MM.1S (cell line): ENCODE measurements around the gene CENPU.
A peak's percentile ranks its signal among the peaks of the same experiment; 100 is the strongest.
"Not testable (repeated sequence)": the region's sequence is repeated elsewhere in the genome, so short reads cannot be mapped to it uniquely, and the experiment has no call there.

Experiments
- DNase-seq: peaks from one replicate; pipeline ENCODE4 v3.0.0-alpha.2; 2015
- H2AFZ ChIP-seq: fragments of 300-600 bp; sonication (generic); 2 replicates; pipeline ENCODE4 v1.6.0; 2016; ENCODE audit warnings: antibody characterized with exemption, low read length
- H3F3A ChIP-seq: fragments of 300-600 bp; sonication (generic); 2 replicates; pipeline ENCODE4 v1.6.1; 2016; ENCODE audit warnings: mild to moderate bottlenecking, antibody characterized with exemption, low read length, moderate library complexity, mixed read lengths; ENCODE audit not compliant: insufficient read depth
- H3K27ac ChIP-seq: fragments of 300-600 bp; sonication (generic); 2 replicates; pipeline ENCODE4 v1.5.1; 2016; ENCODE audit warnings: mild to moderate bottlenecking, low read length
- H3K27me3 ChIP-seq: fragments of 300-600 bp; sonication (generic); replicated peaks from 2 replicates; pipeline ENCODE4 v1.6.0; 2016; ENCODE audit warnings: low read length; ENCODE audit not compliant: insufficient read depth
- H3K36me3 ChIP-seq: fragments of 300-600 bp; sonication (generic); replicated peaks from 2 replicates; pipeline ENCODE4 v1.6.1; 2016; ENCODE audit warnings: mild to moderate bottlenecking, low read length, mixed read lengths; ENCODE audit not compliant: insufficient read depth
- H3K4me1 ChIP-seq: fragments of 300-600 bp; sonication (generic); 2 replicates; pipeline ENCODE4 v1.6.1; 2016; ENCODE audit warnings: low read length, mixed read lengths
- H3K4me2 ChIP-seq: fragments of 300-600 bp; sonication (generic); 2 replicates; pipeline ENCODE4 v1.6.0; 2016; ENCODE audit warnings: low read depth, low read length
- H3K4me3 ChIP-seq: fragments of 300-600 bp; sonication (generic); 2 replicates; pipeline ENCODE4 v1.5.1; 2016; ENCODE audit warnings: low read length, mixed read lengths
- H3K79me2 ChIP-seq: fragments of 300-600 bp; sonication (generic); 2 replicates; pipeline ENCODE4 v1.6.1; 2016; ENCODE audit warnings: mixed run types, low read length, mixed read lengths
- H3K9ac ChIP-seq: fragments of 300-600 bp; sonication (generic); 2 replicates; pipeline ENCODE4 v1.6.1; 2016; ENCODE audit warnings: low read length, mixed read lengths
- H3K9me2 ChIP-seq: fragments of 300-600 bp; sonication (generic); replicated peaks from 2 replicates; pipeline ENCODE4 v1.6.1; 2016; ENCODE audit warnings: mild to moderate bottlenecking, low read length, mixed read lengths; ENCODE audit not compliant: insufficient read depth
- H3K9me3 ChIP-seq: fragments of 300-600 bp; sonication (generic); replicated peaks from 2 replicates; pipeline ENCODE4 v1.6.1; 2016; ENCODE audit warnings: mild to moderate bottlenecking, low read length, mixed read lengths; ENCODE audit not compliant: insufficient read depth
- H4K20me1 ChIP-seq: fragments of 300-600 bp; sonication (generic); 2 replicates; pipeline ENCODE4 v1.6.1; 2016; ENCODE audit warnings: mild to moderate bottlenecking, low read length, moderate library complexity, mixed read lengths; ENCODE audit not compliant: insufficient read depth
- CTCF ChIP-seq: fragments of 300-600 bp; sonication (generic); IDR thresholded peaks from 2 replicates; pipeline ENCODE4 v1.5.1; 2016; ENCODE audit warnings: antibody characterized with exemption, low read length, mixed read lengths
- EZH2 ChIP-seq: fragments of 300-600 bp; sonication (generic); optimal IDR thresholded peaks from 2 replicates; pipeline ENCODE3; 2017; ENCODE audit warnings: low read depth, mild to moderate bottlenecking, antibody characterized with exemption, low read length, mixed read lengths
- EZH2phosphoT487 ChIP-seq: fragments of 300-600 bp; sonication (generic); IDR thresholded peaks from 2 replicates; pipeline ENCODE4 v1.6.1; 2018; ENCODE audit warnings: antibody characterized with exemption, low read length

Gene CENPU

GRCh38 chr4:184745831-184746795, 12.2 kb upstream of the CENPU start:
- 0 out of 2 replicates have a peak overlapping the region, but pooled peaks have one; percentile 16 for H3K4me3 ChIP-seq
- peaks cover 16% of the 10 kb centered on the region for H3K4me1 ChIP-seq

DNA sequence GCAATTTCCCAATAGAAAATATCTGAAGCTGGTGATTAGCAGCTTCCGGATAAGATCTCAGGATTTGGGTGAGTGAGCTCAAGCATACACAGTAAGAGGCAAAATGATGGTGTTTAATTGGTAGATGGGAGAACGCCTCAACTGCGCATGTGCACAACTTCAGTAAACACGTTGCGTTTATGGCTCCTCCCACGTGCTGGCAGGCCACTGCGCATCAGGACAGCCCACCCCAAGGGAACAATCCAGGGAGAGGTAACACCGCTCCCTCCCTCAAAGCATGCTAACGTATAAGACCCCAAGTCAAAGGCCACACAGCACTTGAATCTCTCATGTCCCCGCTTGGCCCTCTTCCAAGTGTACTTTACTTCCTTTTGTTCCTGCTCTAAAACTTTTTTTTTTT, 10.3 kb upstream of the CENPU start:
- Histone ChIP-seq H3K9me3 (no peaks in the 10 kb centered on the region), H3K9ac (no peak overlapping the region), H3K4me1 (peaks cover 16% of the 10 kb centered on the region), H3F3A (peaks cover 18% of the 10 kb centered on the region), H3K27me3 (no peaks in the 10 kb centered on the region), H3K4me2 (no peak overlapping the region), H4K20me1 (no peaks in the 10 kb centered on the region), H3K27ac (no peak overlapping the region), H3K4me3 (no peak overlapping the region), H3K36me3 (no peaks in the 10 kb centered on the region), H2AFZ (no peak overlapping the region), H3K9me2 (no peaks in the 10 kb centered on the region), H3K79me2 (no peaks in the 10 kb centered on the region)
- TF ChIP-seq EZH2: no peak
- TF ChIP-seq EZH2phosphoT487: no peak
- TF ChIP-seq CTCF: no peak
- DNase-seq: no peak

More at GRCh38 chr4:184745831-184746795, 12.2 kb upstream of the CENPU start:
- H2AFZ ChIP-seq: no peak overlapping the region
- no peaks in the 10 kb centered on the region for H4K20me1 ChIP-seq
- TF ChIP-seq EZH2phosphoT487 (no peak), CTCF (peak; percentile 75)
- H3K4me2 ChIP-seq: peak overlapping the region; percentile 69
- H3F3A ChIP-seq: peaks cover 18% of the 10 kb centered on the region
- no peaks in the 10 kb centered on the region for H3K36me3 ChIP-seq
- no peaks in the 10 kb centered on the region for H3K79me2 ChIP-seq
- peak; percentile 83 for DNase-seq
- peak overlapping the region; percentile 13; the same call in 1 of the 2 replicates for H3K9ac ChIP-seq
- no peaks in the 10 kb centered on the region for H3K27me3 ChIP-seq
- H3K27ac ChIP-seq: peak overlapping the region; percentile 66; the same call in 1 of the 2 replicates
- H3K9me3 ChIP-seq: no peaks in the 10 kb centered on the region
- no peaks in the 10 kb centered on the region for H3K9me2 ChIP-seq

GRCh38 chr4:184743650-184744049, 9.8 kb upstream of the CENPU start:
- no peak for DNase-seq
- H3K4me2 ChIP-seq: no peak overlapping the region

DNA sequence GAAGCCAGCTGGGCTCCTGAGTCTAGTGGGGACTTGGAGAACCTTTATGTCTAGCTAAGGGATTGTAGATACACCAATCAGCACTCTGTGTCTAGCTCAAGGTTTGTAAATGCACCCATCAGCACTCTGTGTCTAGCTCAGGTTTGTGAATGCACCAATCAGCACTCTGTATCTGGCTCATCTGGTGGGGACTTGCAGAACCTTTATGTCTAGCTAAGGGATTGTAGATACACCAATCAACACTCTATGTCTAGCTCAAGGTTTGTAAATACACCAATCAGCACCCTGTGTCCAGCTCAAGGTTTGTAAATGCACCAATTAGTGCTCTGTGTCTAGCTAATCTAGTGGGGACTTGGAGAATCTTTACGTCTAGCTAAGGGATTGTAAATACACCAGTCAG, 7.8 kb upstream of the CENPU start:
- not testable (repeated sequence) for H3K4me2 ChIP-seq, H2AFZ ChIP-seq, DNase-seq, H3K4me3 ChIP-seq, H4K20me1 ChIP-seq, H3K9me3 ChIP-seq, H3K9me2 ChIP-seq, H3K4me1 ChIP-seq, H3F3A ChIP-seq, H3K27me3 ChIP-seq, H3K36me3 ChIP-seq, H3K27ac ChIP-seq, H3K79me2 ChIP-seq, H3K9ac ChIP-seq

More at GRCh38 chr4:184743650-184744049, 9.8 kb upstream of the CENPU start:
- no peak overlapping the region for H3K9ac ChIP-seq
- H3K9me3 ChIP-seq: no peaks in the 10 kb centered on the region
- H3K79me2 ChIP-seq: no peaks in the 10 kb centered on the region
- no peak overlapping the region for H2AFZ ChIP-seq
- H3K27me3 ChIP-seq: no peaks in the 10 kb centered on the region
- H3F3A ChIP-seq: peaks cover 18% of the 10 kb centered on the region
- H4K20me1 ChIP-seq: no peaks in the 10 kb centered on the region
- H3K27ac ChIP-seq: no peak overlapping the region
- peaks cover 16% of the 10 kb centered on the region for H3K4me1 ChIP-seq
- no peaks in the 10 kb centered on the region for H3K9me2 ChIP-seq
- TF ChIP-seq EZH2: no peak
- no peak for TF ChIP-seq CTCF
- no peak for TF ChIP-seq EZH2phosphoT487
- H3K36me3 ChIP-seq: no peaks in the 10 kb centered on the region
- no peak overlapping the region for H3K4me3 ChIP-seq
